Fibroblast of lung (primary cell): ENCODE data around the gene NPVF.

Experiments used
- EZH2 ChIP-seq: IDR thresholded peaks from 2 replicates; pipeline ENCODE4 v1.5.1; 2012; ENCODE audit warnings: low read length, control low read depth, mild to moderate bottlenecking; ENCODE audit errors: missing control alignments
- TF ChIP-seq, protein P1 (sequence below), 2 donors: IDR thresholded peaks in 1 of 2; conservative IDR thresholded peaks in 1 of 2; 1 replicate in 1 of 2; 2 replicates in 1 of 2; pipeline ENCODE4 v1.5.1; 2011 to 2012; ENCODE audit warnings: low read length in 2 of 2, control low read depth in 1 of 2, inconsistent platforms in 1 of 2, low read depth in 1 of 2, mild to moderate bottlenecking in 1 of 2

DNA sequence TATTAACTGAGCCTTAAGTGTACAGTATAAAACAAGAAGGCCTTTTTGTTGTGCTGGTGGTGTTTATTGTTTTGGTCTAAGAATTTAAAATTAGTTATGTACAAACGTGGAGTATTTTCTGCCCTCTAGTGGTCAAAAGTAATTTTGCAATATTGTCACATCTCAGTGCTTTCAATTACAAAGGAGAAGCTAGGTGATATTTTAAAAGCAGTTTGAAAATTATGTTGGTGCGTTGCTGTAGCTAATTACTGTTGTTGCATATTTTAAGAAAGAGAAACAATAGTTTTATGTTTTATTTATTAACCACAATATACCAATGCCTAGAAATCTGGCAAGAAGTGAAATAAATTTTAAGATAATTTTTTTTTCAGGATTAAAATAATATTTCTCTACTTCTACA lies 11.4 kb downstream of the NPVF start:
- TF ChIP-seq, protein P1, sequence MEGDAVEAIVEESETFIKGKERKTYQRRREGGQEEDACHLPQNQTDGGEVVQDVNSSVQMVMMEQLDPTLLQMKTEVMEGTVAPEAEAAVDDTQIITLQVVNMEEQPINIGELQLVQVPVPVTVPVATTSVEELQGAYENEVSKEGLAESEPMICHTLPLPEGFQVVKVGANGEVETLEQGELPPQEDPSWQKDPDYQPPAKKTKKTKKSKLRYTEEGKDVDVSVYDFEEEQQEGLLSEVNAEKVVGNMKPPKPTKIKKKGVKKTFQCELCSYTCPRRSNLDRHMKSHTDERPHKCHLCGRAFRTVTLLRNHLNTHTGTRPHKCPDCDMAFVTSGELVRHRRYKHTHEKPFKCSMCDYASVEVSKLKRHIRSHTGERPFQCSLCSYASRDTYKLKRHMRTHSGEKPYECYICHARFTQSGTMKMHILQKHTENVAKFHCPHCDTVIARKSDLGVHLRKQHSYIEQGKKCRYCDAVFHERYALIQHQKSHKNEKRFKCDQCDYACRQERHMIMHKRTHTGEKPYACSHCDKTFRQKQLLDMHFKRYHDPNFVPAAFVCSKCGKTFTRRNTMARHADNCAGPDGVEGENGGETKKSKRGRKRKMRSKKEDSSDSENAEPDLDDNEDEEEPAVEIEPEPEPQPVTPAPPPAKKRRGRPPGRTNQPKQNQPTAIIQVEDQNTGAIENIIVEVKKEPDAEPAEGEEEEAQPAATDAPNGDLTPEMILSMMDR (conservative IDR thresholded peaks at IDR 0.05 in 1 of 2, IDR thresholded peaks at IDR 0.05 in 1 of 2; ENCODE audit: low read depth in 1 of 2, low read length in 2 of 2) = peak in 1 of 2 donors; percentile 73
- TF ChIP-seq EZH2 = no peak
